ENCODE data around the gene AGAP3.
A peak's percentile ranks its signal among the peaks of the same experiment; 100 is the strongest.

The AGAP3 gene

DNA sequence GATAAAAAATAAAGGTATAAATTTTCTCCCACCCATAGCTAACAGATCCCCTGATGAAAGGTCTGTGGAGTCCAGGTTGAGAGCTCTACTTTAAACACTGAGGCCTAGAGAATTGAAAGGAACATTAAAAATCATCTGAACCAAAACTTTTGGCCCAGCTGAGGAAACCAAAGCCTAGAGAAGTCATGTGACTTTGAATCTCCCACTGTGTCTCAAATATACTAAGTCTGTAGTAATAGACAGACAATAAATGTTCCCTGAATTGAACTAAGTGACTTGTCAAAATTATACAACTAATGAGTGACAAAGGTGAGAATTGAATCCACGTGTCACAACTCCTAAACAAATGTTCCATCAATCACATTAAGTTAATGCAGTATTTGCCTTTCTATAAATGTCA lies 75.5 kb downstream of the AGAP3 start:
- no peak for DNase-seq (ENCODE audit: low read depth)

DNA sequence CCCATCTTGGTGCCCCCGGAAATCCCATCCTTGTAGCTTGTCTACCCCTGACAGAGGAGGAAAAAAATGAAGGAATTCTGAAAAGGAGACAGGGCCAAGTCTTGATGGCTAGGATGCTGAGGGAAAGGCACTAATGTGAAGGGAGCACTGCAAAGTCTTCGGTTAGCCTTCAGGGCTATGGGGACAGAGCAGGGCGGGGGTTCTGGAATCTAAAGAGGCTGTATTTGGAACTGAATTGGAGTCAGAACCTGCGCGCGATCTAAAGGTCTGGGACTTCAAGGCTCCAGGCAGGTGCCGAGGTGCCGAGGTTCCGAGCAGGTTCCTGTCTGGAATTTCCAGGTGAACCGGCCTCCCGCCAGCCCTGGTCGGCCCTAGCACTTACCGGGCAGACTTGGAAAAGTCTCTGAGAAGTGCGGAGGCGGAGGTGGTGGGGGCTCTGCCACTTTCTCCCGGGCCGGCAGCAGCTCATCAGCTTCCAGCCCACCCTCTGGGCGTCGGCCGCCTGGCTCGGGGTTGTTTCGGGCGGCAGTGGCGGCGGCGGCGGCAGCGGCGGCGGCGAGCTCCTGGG lies 80.4 kb downstream of the AGAP3 start:
- peak; percentile 6 for DNase-seq (ENCODE audit: low read depth)

DNA sequence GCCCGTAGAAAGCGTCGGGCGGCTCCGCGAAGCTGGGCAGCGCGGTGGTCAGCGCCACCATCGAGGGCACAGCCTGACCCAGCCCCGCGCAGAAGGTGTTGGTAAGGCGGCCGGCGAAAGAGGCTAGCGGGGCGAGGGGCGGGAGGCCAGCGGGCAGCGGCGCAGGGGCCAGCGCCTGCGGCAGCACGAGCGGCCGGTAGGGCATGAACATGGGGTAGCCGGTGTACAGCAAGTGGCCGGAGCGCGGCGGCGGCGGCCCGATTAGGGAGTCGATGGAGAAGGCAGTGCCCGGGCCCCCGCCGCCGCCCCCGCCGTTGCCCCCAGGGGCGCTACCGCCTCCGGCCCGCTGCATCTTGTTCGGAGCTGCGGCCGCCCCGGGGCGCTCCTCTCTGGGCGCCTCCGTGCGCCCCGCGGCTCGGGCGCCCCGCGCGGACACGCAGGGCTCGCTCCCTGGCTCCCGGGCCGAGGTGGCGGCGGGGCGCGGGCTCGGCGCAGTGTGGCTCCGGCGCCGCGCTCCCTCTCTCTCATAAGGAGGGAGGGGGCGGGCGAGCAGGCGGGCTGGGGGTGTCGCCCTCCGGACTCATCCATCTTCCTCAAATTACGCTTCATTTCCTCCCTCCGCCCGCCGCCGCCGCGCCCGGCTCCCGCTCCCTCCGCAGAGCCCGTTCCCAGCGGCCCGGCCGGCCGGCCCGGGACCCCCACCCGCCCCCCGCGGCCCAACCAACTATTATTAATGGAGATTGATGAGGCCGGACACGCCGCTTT lies 81.1 kb downstream of the AGAP3 start, which contains the start of gene GBX1:
Gene GBX1 (minus strand): TSS at position 498 of the 765 bp plus-strand sequence. CDS start 146 bp downstream, at position 352.
- DNase-seq (ENCODE audit: low read depth), result peak; percentile 7

DNA sequence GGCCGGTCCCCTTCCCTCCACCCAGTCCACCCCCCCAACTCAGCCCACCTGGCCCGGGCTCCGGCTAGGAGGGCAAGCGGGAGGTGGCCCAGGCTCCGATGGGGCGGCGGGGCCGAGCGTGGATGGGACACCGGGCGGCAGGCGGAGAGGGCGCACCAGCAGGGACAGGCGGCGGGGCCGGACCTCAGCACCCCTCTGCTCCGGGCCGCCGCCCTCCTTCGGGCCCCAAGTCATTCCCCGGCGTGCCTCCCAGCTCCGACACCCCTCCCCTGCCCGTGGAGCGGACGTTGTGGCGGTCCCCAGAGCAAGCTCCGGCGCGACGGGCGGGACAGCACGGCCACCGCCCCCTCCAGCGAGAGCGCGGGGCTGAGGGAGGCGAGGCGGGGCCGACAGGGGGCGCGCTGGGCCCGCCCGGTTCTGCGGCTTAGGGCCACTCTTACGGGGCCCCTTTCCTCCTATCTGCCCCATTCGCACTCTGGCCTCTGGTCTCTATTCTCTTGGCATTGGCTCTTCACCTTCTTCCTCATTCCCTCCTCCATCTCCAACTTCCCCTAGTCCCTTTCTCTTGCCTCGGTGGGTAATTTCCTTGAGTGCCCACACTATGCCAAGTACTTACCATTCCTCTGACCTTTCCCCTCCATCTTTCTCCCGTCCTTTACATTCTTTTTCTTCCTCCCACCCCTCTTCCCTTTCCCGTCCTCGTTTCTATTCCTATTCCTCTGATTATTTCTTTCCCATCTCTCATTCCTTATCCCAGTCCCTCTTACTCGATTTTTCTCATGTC lies 81.9 kb downstream of the AGAP3 start:
- DNase-seq (ENCODE audit: low read depth), result peak; percentile 72

DNA sequence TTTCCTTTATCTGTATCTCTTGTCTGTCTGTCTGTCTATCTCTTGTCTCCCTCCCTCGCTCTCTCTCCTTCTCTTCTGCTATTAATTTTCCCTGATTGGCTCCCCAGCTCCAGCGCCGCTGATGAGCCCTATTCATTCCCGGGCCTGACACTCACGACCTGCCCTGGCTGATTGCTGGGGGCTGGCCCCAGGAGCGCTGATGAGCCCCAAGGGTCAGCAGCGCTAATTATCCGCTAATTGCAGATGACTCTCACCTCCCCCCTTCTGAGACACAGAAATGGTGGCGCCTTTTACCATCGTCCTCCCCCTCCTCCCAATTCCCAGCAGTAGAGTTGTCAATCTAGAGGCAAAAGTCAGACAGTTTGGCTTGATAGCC lies 82.5 kb downstream of the AGAP3 start:
- no peak for DNase-seq (ENCODE audit: low read depth)

DNA sequence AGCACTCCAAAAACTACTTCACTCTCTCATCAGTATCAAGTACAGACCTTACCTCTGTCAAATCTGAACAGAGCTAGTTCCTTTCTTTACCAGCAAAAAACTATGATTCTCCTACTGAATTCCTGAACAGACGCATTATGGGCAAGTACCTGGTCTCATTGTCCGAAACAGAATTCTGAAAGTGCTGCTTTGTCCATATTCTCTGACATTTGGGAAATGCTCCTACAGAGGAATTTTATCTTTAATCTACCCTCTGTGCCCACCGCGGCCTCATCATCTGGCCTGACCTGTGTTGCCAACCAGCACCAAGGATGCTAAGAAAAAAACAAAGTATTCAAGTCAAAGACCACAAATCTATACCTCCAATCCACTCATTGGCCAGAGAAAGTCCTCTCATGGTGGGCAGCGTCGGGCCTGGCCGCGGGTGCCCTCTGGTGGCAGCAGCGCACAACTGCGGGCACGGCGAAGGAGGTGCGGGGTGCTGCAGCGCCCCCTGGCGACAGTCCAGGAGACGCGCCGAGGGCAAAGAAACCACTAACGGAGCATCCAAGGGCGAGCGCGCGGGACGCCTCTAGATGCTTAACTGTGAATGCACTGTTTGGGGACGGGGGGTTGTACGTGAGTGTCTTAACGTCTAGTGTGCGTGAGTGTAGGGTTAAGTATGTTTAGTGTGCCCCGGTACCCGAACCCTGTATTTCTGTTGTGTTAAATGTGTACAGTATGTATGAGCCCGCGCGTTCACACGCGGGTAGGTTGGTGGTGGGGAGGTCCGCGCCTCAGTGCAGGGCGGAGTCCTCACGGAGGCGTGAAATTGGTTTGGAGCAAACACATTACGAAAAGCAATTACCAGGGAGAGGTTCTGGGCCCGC lies 86.2 kb downstream of the AGAP3 start:
- peak; percentile 80 for DNase-seq (ENCODE audit: low read depth)

DNA sequence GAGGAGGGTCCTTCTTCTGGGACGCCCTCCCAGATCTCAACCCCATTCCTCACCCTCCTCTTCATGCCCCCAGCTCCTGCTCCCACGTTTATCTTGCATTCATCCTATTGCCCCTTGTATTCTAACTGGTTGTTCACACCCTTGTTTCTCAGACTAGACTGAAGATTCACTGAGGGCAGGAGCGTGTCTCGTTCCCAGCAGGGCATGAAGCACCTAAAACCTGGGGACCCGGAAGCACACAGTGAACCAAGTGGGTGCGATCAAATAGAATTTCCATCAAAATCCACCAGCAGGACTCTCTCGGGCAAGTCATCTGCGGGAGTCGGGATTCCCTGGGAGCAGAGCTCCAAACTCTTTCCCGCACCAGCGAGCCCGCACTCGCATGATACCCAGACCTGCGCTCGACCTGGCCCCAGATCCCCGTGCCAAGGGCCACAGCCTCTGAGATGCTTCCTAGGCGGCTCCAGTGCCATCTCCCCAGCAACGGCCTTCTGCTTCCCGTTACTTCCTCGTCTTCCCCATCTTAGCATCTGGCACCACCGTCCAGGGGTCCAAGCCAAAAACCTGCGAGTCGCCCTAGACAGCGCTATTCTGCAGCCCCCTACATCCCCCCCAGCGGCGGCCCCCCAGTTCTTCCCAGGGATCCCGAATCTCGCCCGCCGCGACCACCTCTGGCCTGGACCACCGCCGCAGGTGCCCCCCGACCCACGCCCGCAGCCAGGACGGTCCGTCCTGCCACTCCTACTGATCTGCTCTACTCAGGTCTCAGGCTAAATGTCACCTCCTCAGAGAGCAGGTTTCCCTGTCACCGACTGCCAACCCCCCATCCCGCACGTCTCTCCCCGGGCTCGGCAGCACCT lies 87.3 kb downstream of the AGAP3 start:
- DNase-seq (ENCODE audit: low read depth), result no peak

DNA sequence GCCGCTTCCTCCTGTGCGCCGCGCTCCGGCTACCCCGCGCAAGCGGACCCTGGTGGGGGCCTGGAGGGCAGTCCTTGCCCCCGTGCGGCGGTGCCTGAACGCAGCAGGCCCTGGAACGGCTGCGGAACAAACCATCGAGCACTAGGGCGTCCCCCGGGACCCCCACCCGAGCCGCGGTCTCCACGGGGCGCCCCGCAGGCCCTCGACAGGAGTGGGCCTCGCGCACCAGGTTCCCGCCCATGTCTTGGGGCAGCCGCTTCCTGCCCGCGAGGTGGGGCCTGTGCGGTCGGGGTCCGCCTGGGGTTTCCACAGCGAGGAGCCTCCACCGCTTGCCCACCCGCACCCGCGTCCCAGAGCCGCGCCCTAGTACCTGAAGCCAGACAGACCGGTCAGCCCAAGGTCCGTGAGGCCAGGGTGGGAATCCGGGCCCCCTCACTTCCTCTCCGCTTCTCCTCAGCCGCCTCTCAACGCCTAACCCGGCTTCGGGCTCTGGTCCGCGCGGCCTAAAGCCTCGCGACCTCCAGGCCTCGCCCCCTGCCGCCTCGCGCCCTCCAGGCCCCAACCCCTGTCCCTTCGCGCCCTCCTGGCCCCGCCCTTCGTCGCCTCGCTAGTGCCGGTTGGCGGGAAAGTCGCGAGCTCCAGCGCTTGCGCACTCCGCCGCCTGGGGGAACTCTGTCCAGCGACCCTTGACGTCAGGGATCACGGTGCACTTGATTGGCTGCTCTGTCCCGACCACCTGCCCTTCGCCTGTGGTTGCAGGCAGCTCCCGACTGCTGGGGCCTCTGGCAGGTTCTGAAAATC lies 88.2 kb downstream of the AGAP3 start:
- DNase-seq (ENCODE audit: low read depth), result peak; percentile 13

DNA sequence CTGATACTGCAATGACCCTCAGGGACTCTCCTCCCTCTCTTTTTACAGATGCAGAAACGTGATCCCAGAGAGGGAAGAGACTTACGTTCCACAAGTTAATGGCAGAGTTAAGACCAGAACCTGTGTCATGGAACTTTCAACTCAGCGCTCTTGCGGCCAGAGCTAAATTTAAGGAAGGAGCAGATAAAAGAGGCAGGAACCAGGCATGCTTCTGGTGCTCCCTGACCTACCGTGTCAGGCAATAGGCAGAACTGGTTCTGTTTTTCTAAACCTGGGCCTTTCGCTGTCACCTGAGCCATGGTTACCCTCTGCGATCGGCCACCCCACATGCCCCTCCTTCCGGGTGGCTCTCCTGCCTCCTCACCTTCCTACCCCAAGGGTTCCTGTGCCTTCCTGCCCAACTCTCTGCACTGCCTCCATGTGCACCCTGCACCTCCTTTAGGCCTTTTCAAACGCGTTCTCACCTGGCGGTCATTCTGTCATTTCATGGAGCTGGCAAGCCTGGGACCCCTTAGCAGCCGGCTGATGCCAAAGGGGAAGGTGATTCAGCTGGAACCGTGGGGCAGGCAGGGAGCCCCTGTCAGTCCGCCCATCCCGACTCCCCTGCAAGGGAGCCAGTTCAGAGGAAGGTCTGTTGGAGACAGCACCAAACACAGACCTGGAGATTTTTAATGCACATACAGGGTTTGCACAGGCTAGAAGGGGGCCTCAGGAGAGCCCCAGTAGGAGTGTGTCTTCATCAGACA lies 88.9 kb downstream of the AGAP3 start:
- no peak for DNase-seq (ENCODE audit: low read depth)

DNA sequence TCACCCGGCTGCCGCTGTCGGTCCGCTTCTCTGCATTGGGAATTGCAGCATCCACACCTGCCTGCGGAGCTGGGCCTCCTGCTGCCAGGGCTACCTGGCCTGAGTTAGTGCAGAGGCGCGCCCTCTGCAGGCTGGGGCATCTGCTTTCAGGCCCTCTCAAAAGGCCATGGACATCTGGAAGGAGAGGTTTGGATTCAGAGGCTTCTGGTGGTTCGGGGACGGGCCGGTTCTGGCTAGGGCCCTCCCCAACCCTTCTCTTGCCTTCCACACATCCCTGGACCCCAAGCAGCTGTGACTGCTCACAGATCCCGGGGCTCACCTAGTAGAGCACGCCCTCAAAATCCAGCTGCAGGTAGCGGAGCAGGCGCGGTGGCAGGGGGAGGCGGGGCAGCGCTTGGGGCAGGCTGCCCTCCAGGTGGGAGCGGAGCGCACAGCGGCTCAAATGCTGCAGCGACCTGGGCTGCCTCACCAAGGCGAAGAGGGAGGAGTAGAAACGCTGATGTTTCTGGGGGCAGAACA lies 89.6 kb downstream of the AGAP3 start:
- DNase-seq (ENCODE audit: low read depth), result no peak

DNA sequence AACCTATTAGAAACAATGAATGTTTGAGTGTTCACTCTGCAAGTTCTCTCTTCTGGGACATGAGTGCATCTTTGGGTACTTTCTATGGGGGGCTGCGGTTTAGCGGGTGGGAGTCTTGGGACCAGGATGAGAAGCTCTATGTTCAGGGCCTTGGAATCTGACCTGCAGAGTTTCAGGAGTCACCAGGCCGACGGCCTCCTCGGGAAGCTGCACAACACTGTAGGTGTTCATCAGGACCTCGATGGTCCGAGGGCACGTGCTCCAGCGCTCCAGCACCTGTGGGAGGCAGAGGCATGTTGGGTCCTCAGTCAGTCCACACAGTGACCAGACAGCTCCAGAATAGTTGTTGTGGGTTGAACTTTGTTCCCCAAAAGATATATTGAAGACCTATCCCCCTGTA lies 90.1 kb downstream of the AGAP3 start:
- no peak for DNase-seq (ENCODE audit: low read depth)

DNA sequence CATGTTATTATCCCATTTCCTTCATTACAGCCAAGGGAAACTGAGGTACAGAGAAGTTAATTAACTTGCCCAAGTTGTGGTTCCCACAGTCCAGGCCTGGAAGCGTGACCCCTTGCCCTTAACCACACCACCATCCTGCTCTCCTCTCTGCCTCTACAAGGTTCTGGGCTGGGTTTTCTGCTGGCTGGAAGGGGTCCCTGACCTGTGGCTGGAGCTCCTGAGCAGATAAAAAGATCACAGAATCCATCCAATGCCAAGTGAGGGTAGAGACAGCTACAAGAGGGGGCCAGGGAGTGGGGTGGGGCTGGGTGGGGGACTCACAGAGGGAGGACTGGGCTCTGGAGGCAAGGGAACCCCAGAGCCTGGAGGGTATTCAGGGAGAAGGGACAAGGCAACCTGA lies 91.0 kb downstream of the AGAP3 start:
- no peak for DNase-seq (ENCODE audit: low read depth)

DNA sequence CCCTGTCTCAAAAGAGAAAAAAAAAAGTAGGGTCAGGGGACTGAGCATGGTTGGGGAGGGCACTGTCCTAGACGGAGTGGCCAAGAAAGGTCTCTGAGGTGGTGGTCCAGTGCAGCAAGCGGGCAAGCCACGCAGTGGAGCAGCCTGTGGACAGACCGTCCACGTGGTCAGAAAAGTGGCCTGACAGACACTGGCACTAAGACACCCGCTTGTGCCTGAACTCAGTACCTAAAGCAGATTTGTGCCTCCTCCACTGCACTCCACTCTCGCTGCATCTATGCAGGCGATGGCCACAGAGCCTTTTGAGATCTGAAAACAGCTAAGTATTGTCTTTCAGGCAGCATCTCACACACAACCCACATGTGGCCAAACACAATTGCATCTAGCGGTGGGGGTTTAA lies 92.0 kb downstream of the AGAP3 start:
- no peak for DNase-seq (ENCODE audit: low read depth)

DNA sequence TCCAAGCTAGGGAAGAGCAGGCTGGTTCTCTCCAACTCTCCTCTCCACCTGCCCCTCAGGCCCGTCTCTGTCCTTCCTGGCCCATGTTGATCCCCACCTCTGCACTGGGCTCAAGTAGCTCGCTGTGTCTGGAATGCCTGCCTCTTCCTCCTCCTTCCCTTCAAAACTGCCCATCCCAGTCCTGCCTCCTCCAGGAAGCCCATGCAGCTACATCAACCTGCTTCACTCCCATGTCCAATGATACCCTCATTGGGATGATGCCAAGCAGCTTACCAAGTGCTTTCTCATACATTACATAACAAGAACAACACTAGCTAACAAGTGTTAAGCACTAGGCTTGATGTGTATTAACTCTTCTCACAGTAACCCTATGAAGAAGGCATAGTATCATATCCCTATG lies 92.6 kb downstream of the AGAP3 start:
- DNase-seq (ENCODE audit: low read depth), result no peak

DNA sequence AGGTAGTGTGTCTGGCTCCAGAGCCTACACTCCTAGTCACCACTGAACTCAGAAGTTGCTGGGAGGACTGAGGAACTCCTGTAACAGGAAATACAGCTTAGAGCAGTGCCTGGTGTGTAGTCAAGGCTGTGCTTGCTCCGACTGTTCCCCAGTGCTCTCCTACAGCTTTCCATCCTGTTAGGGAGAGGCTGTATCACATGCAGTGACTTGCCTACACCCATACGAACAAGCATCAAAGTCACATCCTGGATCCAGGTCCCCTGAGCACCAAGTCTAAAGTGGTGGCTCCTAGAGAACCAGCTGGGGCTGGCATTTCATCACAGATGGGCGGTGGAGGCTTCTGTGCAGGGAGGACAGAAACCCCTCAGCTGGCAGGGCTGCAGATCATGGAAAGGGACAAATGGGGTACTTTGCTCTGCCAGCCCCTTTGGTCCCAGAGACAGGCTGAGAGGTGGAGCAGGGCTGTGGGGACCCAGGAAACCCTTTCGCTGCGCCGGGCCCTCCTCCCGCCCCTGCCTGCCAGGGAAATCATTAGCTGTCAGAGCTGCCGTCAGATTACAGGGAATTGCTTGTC lies 93.1 kb downstream of the AGAP3 start:
- no peak for DNase-seq (ENCODE audit: low read depth)

DNA sequence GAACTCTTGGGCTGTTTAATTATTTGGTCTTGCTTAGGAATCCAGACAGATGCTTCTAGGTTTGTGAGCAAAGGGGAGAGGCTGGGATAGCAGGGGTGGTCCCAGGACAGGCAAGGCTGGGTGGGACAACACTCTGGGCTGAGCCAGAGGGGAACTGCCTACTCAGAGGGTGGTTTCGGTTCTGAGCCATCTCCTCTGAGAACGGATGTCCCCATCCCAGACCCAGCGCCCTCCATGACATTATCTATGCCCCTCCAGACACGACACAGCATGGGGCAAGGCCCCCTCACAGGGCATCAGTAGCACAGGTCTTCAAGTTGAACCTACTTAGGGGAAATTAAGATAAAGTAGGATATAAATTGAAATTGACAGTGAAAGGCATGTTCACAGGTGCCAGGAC lies 93.7 kb downstream of the AGAP3 start:
- DNase-seq (ENCODE audit: low read depth), result no peak

DNA sequence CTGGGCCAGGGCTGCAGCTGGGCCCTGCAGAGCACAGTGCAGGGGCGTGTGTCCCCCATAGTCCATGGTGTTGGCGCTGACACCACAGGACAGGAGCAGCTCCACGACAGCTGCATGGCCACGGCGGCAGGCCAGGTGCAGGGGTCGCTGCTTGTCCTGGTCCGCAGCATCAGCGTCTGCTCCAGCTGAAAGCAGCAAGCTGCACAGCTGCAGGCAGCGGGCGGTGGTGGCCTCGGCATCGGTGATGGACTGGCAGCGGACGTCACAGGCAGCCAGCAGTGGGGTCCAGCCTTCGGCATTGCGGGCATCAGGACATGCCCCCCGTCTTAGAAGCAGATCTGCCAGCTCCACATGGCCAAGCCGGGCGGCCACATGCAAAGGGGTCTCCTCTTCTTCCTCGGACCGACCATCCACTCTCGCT lies 94.7 kb downstream of the AGAP3 start:
- DNase-seq (ENCODE audit: low read depth), result no peak

DNA sequence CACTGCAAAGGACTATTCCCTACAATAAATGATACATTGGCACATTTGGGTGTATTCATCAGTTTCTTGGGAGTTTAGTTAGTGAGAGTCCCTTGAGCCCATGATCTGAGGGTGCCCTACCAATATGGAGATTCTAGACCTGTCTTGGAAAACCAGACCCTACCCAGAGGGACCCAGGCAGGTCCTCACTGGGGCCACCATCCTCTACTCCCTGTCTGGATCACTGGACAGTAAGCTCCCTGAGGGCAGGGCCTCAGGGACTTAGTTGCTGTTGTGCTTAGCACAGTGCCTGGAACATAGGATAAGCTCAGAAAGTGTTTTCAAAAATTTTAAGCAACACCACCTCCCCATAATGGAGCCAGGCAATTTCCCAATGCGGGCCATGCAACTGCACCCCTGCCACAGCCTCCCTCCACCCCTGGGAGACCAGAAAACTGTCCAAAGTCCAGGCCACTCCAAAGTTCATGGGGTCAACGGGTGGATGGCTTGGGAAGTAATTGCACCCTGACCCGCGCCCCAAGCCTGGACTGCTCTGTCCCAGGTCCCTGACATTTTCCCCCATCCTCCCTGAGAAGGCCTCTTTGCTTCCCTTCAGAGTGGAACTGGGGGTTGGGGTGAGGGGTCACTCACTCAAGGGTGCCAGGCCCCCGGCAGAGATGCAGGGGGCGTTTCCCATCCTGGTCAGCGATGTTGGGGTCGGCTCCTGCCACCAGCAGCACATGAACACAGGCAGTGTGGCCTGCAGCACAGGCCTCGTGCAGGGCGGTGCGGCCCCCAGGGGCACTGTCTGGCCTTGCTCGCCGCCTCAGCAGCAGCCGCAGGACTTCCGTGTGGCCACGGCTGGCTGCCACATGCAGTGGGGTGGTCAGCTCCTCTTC lies 99.7 kb downstream of the AGAP3 start:
- DNase-seq (ENCODE audit: low read depth), result no peak

Measured in activated T-cell treated with anti-CD3 and anti-CD28 coated beads for 48 hours (primary cell).